ENCODE results near the gene ARHGAP45. TPM values are rescaled to one million over a fixed set of nuclear protein-coding genes. Genes with fewer than 3 reads are reported as not detected.

ARHGAP45 gene
- total and polyA plus RNA-seq, 9 of the 15 experiments (the other 6 are each of a cell fraction or from before 2014, with no cell fraction given), result 0.08 to 22.1 (median 4.2) TPM

- TF ChIP-seq ADNP (tag; IDR thresholded peaks at IDR 0.05) (no peak), MYBL2 (IDR thresholded peaks at IDR 0.05; ENCODE audit: low read depth) (no peak), MYBL2 (CRISPR knock-in tag; IDR thresholded peaks at IDR 0.05; ENCODE audit: borderline replicate concordance) (no peak), DACH1 (IDR thresholded peaks at IDR 0.05; ENCODE audit: partially characterized antibody) (peak; percentile 89), ETV1 (tag; conservative IDR thresholded peaks at IDR 0.05; ENCODE audit: low read depth) (no peak), WHSC1 (IDR thresholded peaks at IDR 0.05; ENCODE audit: low read length) (no peak), SPI1 (IDR thresholded peaks at IDR 0.05; ENCODE audit: borderline replicate concordance, low read depth, low read length) (no peak), HDAC2 (IDR thresholded peaks at IDR 0.05) (no peak), KLF6 (CRISPR knock-in tag; IDR thresholded peaks at IDR 0.05; ENCODE audit: borderline replicate concordance) (no peak), PHF20 (IDR thresholded peaks at IDR 0.05; ENCODE audit: partially characterized antibody) (peak; percentile 76), NR2C2 (CRISPR knock-in tag; IDR thresholded peaks at IDR 0.05) (0 out of 2 replicates have a peak, but pooled peaks have one; percentile 31), NR2C2 (tag; IDR thresholded peaks at IDR 0.05) (peak; percentile 71), CBX5 (IDR thresholded peaks at IDR 0.05; ENCODE audit: borderline replicate concordance, low read depth) (no peak), ZZZ3 (IDR thresholded peaks at IDR 0.05) (no peak), NFXL1 (CRISPR knock-in tag; IDR thresholded peaks at IDR 0.05) (no peak), MCM2 (IDR thresholded peaks at IDR 0.05; ENCODE audit: low read depth) (no peak), NEUROD1 (IDR thresholded peaks at IDR 0.05; ENCODE audit: borderline replicate concordance, low read depth, low read length, partially characterized antibody) (peak; percentile 91), ARHGAP35 (IDR thresholded peaks at IDR 0.05; ENCODE audit: partially characterized antibody) (peak; percentile 88), SIN3B (IDR thresholded peaks at IDR 0.05; ENCODE audit: low read depth) (0 out of 2 replicates have a peak, but pooled peaks have one; percentile 18), MEF2D (tag; conservative IDR thresholded peaks at IDR 0.05; ENCODE audit: low read depth) (no peak), POLR3A (IDR thresholded peaks at IDR 0.05; ENCODE audit: borderline replicate concordance, extremely low read depth, insufficient read depth, insufficient read length) (no peak), ZNF507 (tag; conservative IDR thresholded peaks at IDR 0.05) (no peak), ZNF184 (CRISPR knock-in tag; IDR thresholded peaks at IDR 0.05) (no peak), STAT5A (IDR thresholded peaks at IDR 0.05; ENCODE audit: borderline replicate concordance, low read length) (no peak), KDM4B (IDR thresholded peaks at IDR 0.05; ENCODE audit: borderline replicate concordance in 2 of 2, low read depth in 1 of 2) (no peak; a peak in 1 of 4 replicates), HNRNPUL1 (IDR thresholded peaks at IDR 0.05; ENCODE audit: low read length) (no peak), BCOR (IDR thresholded peaks at IDR 0.05) (no peak), NONO (IDR thresholded peaks at IDR 0.05; ENCODE audit: low read depth in 2 of 2, low read length in 1 of 2) (no peak)
- TF ChIP-seq, protein P1, sequence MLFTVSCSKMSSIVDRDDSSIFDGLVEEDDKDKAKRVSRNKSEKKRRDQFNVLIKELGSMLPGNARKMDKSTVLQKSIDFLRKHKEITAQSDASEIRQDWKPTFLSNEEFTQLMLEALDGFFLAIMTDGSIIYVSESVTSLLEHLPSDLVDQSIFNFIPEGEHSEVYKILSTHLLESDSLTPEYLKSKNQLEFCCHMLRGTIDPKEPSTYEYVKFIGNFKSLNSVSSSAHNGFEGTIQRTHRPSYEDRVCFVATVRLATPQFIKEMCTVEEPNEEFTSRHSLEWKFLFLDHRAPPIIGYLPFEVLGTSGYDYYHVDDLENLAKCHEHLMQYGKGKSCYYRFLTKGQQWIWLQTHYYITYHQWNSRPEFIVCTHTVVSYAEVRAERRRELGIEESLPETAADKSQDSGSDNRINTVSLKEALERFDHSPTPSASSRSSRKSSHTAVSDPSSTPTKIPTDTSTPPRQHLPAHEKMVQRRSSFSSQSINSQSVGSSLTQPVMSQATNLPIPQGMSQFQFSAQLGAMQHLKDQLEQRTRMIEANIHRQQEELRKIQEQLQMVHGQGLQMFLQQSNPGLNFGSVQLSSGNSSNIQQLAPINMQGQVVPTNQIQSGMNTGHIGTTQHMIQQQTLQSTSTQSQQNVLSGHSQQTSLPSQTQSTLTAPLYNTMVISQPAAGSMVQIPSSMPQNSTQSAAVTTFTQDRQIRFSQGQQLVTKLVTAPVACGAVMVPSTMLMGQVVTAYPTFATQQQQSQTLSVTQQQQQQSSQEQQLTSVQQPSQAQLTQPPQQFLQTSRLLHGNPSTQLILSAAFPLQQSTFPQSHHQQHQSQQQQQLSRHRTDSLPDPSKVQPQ (CRISPR knock-in tag; IDR thresholded peaks at IDR 0.05; ENCODE audit: borderline replicate concordance), result no peak
These were observed 28.2 kb downstream of the ARHGAP45 start, which contains the start of gene POLR2E (continued) for GRCh38 chr19:1094978-1095701.
